DOHH2 (cell line): ENCODE results near the gene KCNH3.

Experiments used
- H3F3A ChIP-seq: fragments of 200-600 bp; sonication (generic), shearing (Covaris generic); 2 replicates; pipeline ENCODE4 v1.6.0; 2016; ENCODE audit warnings: antibody characterized with exemption, mild to moderate bottlenecking; ENCODE audit not compliant: control insufficient read depth, insufficient read depth
- H3K27ac ChIP-seq: fragments of 200-600 bp; sonication (generic); 2 replicates; pipeline ENCODE4 v1.5.1; 2014; ENCODE audit warnings: low read depth, mild to moderate bottlenecking, low read length, moderate library complexity
- H3K27me3 ChIP-seq: fragments of 200-600 bp; sonication (generic); 2 replicates; pipeline ENCODE4 v1.6.1; 2014; ENCODE audit warnings: mild to moderate bottlenecking, low read length, mixed read lengths; ENCODE audit not compliant: control insufficient read depth
- H3K36me3 ChIP-seq: fragments of 200-600 bp; sonication (generic); 2 replicates; pipeline ENCODE4 v1.6.1; 2014; ENCODE audit warnings: mild to moderate bottlenecking, low read length, moderate library complexity, mixed read lengths; ENCODE audit not compliant: control insufficient read depth
- H3K4me1 ChIP-seq: fragments of 200-600 bp; sonication (generic); 2 replicates; pipeline ENCODE4 v1.6.1; 2014; ENCODE audit warnings: mild to moderate bottlenecking, low read length, mixed read lengths; ENCODE audit not compliant: control insufficient read depth
- H3K4me2 ChIP-seq: fragments of 200-600 bp; sonication (generic); 2 replicates; pipeline ENCODE4 v1.6.0; 2014; ENCODE audit warnings: mild to moderate bottlenecking, low read length, moderate library complexity
- H3K4me3 ChIP-seq: fragments of 200-600 bp; sonication (generic); 2 replicates; pipeline ENCODE4 v1.5.1; 2014; ENCODE audit warnings: mild to moderate bottlenecking, low read length, mixed read lengths
- H3K79me2 ChIP-seq: fragments of 200-600 bp; sonication (generic); 2 replicates; pipeline ENCODE4 v1.6.1; 2014; ENCODE audit warnings: mild to moderate bottlenecking, low read length, mixed read lengths; ENCODE audit not compliant: control insufficient read depth
- H3K9me2 ChIP-seq: fragments of 200-600 bp; sonication (generic); replicated peaks from 2 replicates; pipeline ENCODE4 v1.6.1; 2014; ENCODE audit warnings: mild to moderate bottlenecking, low read length, mixed read lengths; ENCODE audit not compliant: control insufficient read depth
- H3K9me3 ChIP-seq: fragments of 200-600 bp; sonication (generic); 2 replicates; pipeline ENCODE4 v1.6.1; 2014; ENCODE audit warnings: antibody characterized with exemption, low read length, mixed read lengths; ENCODE audit not compliant: control insufficient read depth, insufficient read depth
- H4K20me1 ChIP-seq: fragments of 200-600 bp; sonication (generic); 2 replicates; pipeline ENCODE4 v1.6.0; 2014; ENCODE audit warnings: low read depth, mild to moderate bottlenecking, antibody characterized with exemption, low read length, moderate library complexity; ENCODE audit not compliant: control insufficient read depth, insufficient read depth
- CTCF ChIP-seq: fragments of 200-600 bp; sonication (generic); IDR thresholded peaks from one replicate; pipeline ENCODE4 v1.5.1; 2014; ENCODE audit warnings: antibody characterized with exemption, mild to moderate bottlenecking, low read depth, low read length; ENCODE audit not compliant: poor library complexity, severe bottlenecking
- EZH2phosphoT487 ChIP-seq: fragments of 200-600 bp; sonication (generic); IDR thresholded peaks from 2 replicates; pipeline ENCODE4 v1.6.1; 2017; ENCODE audit warnings: borderline replicate concordance, mild to moderate bottlenecking, antibody characterized with exemption, low read length, moderate library complexity, mixed read lengths

KCNH3 gene

GRCh38 chr12:49564686-49565405, 26.0 kb downstream of the KCNH3 start:
- no peak for TF ChIP-seq EZH2phosphoT487
- no peak for TF ChIP-seq CTCF
- Histone ChIP-seq H3K4me2 (no peak overlapping the region), H3K9me2 (no peaks in the 10 kb centered on the region), H3K4me1 (peaks cover 13% of the 10 kb centered on the region), H4K20me1 (no peaks in the 10 kb centered on the region), H3K9me3 (no peaks in the 10 kb centered on the region), H3K4me3 (no peak overlapping the region), H3K27me3 (no peaks in the 10 kb centered on the region), H3K79me2 (peaks cover 41% of the 10 kb centered on the region), H3K27ac (no peak overlapping the region), H3F3A (no peaks in the 10 kb centered on the region; the same call in 1 of the 2 replicates), H3K36me3 (peaks cover 67% of the 10 kb centered on the region)

- Histone ChIP-seq H4K20me1 (no peaks in the 10 kb centered on the region), H3K4me1 (peaks cover 16% of the 10 kb centered on the region), H3K27me3 (no peaks in the 10 kb centered on the region), H3K36me3 (peaks cover 59% of the 10 kb centered on the region), H3K9me2 (no peaks in the 10 kb centered on the region), H3K4me2 (no peak overlapping the region), H3K79me2 (peaks cover 49% of the 10 kb centered on the region), H3F3A (no peaks in the 10 kb centered on the region; the same call in 1 of the 2 replicates), H3K4me3 (no peak overlapping the region), H3K27ac (no peak overlapping the region), H3K9me3 (no peaks in the 10 kb centered on the region)
- TF ChIP-seq EZH2phosphoT487, result no peak
- TF ChIP-seq CTCF, result no peak
Measured at GRCh38 chr12:49565406-49566265, 26.8 kb downstream of the KCNH3 start.

- TF ChIP-seq EZH2phosphoT487, result no peak
- no peak for TF ChIP-seq CTCF
- H3K9me3 ChIP-seq, result no peaks in the 10 kb centered on the region
- H3K4me3 ChIP-seq, result peak overlapping the region; percentile 91
- no peak overlapping the region for H3K27ac ChIP-seq
- H3K79me2 ChIP-seq, result peaks cover 56% of the 10 kb centered on the region
- no peaks in the 10 kb centered on the region for H4K20me1 ChIP-seq
- no peaks in the 10 kb centered on the region for H3K9me2 ChIP-seq
- no peaks in the 10 kb centered on the region; the same call in 1 of the 2 replicates for H3F3A ChIP-seq
- peaks cover 53% of the 10 kb centered on the region for H3K36me3 ChIP-seq
- H3K4me1 ChIP-seq, result peaks cover 16% of the 10 kb centered on the region
- H3K4me2 ChIP-seq, result peak overlapping the region; percentile 83
- no peaks in the 10 kb centered on the region for H3K27me3 ChIP-seq
Measured at GRCh38 chr12:49566361-49566760, 27.5 kb downstream of the KCNH3 start.
